C4-2B (cell line): Measurements from ENCODE around the gene CLDN6.

Source experiments
- ZFX ChIP-seq: fragments of 450-650 bp; IDR thresholded peaks from 2 replicates; pipeline ENCODE4 v1.6.1; 2017
- TF ChIP-seq, protein P1 (sequence below): fragments of 450-650 bp; conservative IDR thresholded peaks from 2 replicates; pipeline ENCODE4 v1.5.1; 2017; ENCODE audit warnings: mild to moderate bottlenecking

DNA sequence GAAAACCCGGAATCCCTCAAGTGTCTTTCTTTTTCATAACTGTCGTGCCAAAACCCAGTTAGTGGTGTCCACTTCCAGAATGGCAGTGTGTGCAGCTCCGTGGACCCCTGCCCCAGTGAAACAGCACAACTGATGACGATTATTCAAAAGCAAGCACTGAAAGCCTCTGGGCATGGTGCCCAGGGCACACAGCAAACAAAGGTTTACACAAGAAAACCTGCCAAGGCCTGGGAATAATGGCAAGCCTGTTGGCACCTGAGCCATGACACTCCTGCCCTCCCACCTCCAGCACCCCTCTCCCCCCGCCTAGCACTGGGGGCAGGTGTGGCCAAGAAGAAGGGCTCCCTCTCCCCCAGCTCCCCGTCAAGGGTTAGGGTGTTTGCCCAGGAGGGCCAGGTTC, 40.5 kb downstream of the CLDN6 start:
- TF ChIP-seq, protein P1, sequence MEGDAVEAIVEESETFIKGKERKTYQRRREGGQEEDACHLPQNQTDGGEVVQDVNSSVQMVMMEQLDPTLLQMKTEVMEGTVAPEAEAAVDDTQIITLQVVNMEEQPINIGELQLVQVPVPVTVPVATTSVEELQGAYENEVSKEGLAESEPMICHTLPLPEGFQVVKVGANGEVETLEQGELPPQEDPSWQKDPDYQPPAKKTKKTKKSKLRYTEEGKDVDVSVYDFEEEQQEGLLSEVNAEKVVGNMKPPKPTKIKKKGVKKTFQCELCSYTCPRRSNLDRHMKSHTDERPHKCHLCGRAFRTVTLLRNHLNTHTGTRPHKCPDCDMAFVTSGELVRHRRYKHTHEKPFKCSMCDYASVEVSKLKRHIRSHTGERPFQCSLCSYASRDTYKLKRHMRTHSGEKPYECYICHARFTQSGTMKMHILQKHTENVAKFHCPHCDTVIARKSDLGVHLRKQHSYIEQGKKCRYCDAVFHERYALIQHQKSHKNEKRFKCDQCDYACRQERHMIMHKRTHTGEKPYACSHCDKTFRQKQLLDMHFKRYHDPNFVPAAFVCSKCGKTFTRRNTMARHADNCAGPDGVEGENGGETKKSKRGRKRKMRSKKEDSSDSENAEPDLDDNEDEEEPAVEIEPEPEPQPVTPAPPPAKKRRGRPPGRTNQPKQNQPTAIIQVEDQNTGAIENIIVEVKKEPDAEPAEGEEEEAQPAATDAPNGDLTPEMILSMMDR: no peak
- no peak for TF ChIP-seq ZFX
